IPS-11a (cell line): ENCODE measurements around the gene AGPS.

Source experiments
- H3K4me3 ChIP-seq: one replicate; pipeline ENCODE4 v1.5.1; 2013; ENCODE audit warnings: low read depth, low read length, control low read depth

The AGPS gene

DNA sequence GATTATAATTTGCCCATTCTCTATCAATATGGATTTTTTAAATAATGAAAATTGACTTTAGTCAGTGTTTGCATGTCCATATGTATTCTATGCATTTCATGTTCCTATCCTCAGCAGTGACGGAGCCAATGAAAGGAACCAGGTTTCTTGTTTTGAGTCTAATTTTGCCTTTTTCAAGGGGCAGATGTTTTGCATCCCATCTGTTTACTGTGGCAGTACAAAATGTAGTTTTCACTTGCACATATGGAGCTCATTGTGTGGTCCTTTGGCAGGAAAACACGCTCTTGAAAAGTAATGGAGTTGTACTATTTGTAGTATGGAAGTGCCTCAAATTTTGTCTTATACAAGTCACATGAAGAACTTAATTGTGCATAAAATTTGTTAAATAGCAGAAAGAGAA lies 127.8 kb downstream of the AGPS start:
- H3K4me3 ChIP-seq, result no peak overlapping the region

- no peak overlapping the region for H3K4me3 ChIP-seq
These were observed 131.2 kb downstream of the AGPS start for GRCh38 chr2:177523781-177524180.

GRCh38 chr2:177525351-177525924 lies 132.9 kb downstream of the AGPS start:
- H3K4me3 ChIP-seq, result no peak overlapping the region

DNA sequence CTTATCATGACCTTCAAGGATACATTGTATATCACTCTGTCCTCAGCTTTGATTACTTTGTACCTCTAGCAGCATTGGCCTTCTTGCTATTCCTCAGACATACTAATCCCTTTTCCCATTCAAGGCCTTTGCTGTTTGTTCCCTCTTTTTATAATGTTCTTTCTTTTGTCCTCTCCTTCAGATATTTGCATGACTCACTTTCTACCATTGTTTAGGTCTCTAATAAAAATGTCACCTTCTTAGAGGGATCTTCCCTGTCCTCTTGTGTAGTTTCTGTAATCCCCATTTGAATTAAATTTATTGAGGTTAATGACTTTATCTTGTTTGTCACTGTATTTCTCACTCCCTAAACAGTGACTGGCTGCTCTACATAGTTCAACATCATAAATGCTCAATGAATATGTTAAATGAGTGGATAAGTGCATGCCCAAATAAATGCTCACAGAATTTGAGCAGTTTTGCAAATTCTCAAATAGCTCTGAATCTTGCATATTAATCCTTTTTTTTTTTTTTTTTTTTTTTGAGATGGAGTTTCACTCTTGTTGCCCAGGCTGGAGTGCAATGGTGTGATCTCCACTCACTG lies 135.9 kb downstream of the AGPS start:
- H3K4me3 ChIP-seq, result no peak overlapping the region

DNA sequence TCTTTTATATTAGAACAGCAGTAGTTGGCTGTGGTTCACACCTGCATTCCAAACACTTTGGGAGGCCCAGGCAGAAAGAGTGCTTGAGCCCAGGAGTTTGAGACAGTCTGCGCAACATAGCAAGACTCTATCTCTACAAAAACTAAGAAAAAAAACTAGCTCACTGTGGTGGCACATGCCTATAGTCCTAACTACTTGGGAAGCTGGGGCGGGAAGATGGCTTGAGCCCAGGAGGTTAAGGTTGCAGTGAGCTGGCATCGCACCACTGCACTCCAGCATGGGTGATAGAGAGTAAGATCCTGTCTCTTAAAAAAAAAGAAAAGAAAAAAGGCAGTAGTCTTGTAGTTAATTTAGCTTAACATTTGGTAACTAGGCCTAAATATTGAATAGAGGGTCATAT lies 136.6 kb downstream of the AGPS start:
- no peak overlapping the region for H3K4me3 ChIP-seq

DNA sequence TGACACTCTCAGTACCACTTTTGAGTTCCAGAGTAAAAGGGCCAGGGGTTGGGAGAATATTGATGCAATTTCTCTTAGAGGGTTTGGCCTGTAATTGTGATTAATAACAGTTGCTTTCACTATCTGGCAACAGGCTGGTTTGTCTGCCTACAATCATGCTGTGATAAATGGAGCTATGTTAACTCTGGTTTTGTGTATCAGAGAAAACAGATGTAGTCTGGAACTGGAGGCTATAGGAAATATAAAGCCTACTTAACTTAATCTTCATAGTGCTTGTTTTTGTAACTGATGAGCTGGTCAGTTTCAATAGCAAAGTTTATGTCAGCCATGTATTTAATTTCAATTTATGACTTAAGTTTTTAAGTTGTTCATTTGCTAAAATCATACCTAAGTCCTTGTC lies 138.0 kb downstream of the AGPS start:
- no peak overlapping the region for H3K4me3 ChIP-seq

- no peak overlapping the region for H3K4me3 ChIP-seq
These were observed 139.1 kb downstream of the AGPS start for GRCh38 chr2:177531706-177532105.

DNA sequence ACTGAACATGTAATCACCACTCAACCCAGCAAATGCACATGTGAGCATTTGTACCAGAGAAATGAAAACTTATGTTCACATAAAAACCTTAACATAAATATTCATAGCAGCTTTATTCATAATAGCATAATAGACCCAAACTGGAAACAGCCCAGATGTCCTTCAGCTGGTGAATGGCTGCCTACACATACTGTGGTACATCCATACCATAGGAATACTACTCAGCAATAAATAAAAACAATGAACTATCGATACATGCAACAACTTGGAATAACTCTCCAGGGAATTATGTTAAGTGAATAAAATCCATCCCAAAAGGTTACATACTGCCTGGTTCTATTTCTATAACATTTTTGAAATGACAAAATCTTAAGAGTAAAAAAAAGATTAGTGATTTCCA lies 140.0 kb downstream of the AGPS start:
- no peak overlapping the region for H3K4me3 ChIP-seq

DNA sequence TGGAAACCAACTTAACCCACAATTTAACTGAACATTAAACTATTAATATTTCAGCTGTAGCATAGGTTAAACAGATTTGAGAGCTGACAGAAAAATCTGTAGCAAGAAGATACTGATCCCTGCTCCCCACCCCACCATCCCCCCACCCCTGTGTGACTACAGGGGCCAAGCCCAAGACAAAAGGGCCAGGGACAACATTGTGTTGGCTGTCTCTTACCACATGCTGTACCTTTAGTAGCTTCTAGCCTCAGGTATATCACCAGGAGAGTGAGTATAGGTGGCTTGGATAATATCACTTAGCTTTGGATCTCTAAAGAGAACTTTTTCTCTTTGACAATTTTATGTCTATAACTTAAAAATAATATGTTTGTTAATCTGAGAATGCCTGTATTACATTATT lies 140.7 kb downstream of the AGPS start:
- no peak overlapping the region for H3K4me3 ChIP-seq

- no peak overlapping the region for H3K4me3 ChIP-seq
These were observed 142.4 kb downstream of the AGPS start for GRCh38 chr2:177535000-177535399.

- H3K4me3 ChIP-seq, result no peak overlapping the region
These were observed 143.5 kb downstream of the AGPS start for GRCh38 chr2:177535958-177536504.

DNA sequence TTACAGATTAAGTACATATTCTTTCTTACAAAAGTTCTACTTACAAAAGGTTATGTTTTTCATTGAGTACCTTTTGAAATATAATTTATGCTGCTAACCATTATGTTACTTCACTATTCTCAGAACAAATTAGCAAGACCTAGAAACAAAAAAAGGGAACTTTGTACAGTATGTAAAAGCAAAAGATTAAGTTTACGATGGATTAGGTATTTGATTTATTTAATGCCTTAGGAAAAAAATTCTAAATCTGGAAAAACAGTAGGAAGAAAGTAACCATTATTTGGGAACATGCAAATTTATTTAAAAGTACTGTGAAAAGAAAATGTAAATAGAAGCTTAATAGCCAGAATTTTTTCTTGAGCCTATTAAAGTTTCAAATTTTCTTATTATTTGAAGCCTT lies 144.6 kb downstream of the AGPS start:
- no peak overlapping the region for H3K4me3 ChIP-seq

GRCh38 chr2:177537636-177538035 lies 145.1 kb downstream of the AGPS start:
- H3K4me3 ChIP-seq, result no peak overlapping the region

DNA sequence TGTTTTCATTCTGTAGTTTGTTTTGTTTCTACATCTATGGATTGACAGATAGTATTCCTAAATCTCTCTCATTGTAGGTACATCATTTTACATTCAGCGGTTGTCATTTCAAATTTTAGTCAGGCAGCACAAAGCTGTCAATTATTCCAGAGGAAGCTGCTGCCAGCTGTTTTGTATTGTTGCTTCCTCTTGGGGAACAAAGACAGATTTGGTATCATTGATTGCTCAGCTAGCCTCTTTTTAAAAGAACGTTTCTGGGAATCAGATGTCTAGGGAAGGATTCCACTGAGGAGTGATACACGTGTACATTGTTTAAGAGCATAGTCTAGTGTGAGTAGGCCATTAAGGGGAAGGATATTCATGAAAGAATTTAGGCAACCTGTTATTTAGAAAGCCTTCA lies 145.8 kb downstream of the AGPS start:
- no peak overlapping the region for H3K4me3 ChIP-seq

GRCh38 chr2:177540283-177540682 lies 147.7 kb downstream of the AGPS start:
- no peak overlapping the region for H3K4me3 ChIP-seq

GRCh38 chr2:177541258-177541991 lies 148.9 kb downstream of the AGPS start:
- no peak overlapping the region for H3K4me3 ChIP-seq

GRCh38 chr2:177542396-177542795 lies 149.8 kb downstream of the AGPS start:
- H3K4me3 ChIP-seq, result no peak overlapping the region

GRCh38 chr2:177543007-177543760 lies 150.6 kb downstream of the AGPS start:
- no peak overlapping the region for H3K4me3 ChIP-seq

DNA sequence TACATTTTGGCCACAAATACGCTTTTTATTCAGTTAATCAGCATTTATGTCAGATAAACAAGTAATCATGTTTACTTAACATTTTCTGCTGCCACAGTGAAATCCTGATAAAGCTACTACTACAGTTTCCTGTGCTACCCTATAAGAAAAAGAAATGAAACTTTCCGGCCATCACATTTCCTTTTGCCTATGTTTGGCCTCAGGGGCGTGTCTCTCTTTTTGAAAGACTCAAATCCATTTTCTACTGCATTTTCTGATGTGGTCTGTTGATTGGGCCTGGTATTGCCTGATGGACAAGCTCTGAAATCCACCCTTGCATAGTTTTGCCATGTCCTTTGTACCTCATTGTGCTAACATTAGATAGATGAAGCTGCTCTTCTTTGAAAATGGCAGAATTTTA lies 152.6 kb downstream of the AGPS start:
- no peak overlapping the region for H3K4me3 ChIP-seq

DNA sequence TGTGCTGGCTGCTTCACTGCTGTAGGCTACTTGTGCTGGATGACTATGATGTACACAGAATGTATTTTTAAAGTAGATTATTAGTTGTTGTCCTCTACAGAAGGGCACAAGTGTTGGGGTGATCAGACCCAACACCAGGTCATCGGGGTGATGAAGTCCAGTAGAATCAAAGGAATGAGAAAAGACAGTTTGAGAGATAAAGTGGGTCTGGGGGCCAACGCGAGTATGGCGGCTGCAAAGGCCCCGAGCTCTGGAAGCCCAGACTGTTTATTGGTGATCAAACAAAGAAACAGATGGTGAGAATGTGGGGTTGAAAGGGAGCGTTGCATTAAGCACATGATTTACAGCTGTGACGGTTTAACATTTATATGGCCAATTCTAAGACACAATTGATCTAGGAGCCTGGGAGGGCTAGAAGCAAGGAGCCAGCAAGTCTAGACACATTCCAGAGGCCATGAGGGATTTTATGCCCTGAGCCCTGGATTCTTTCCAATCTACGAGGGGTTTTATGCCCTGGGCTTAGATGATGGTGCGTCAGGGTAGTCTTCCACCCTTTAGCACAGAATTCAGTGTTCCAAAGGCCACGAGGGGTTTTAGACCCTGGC lies 153.5 kb downstream of the AGPS start:
- no peak overlapping the region for H3K4me3 ChIP-seq

- H3K4me3 ChIP-seq, result no peak overlapping the region
These were observed 154.5 kb downstream of the AGPS start for GRCh38 chr2:177547122-177547521.
